BLaER1 treated with 17β-estradiol and CSF1 and Interleukin-3, amounts not matched to agents 10 nM and 100 nM (cell line): ENCODE data around the gene OR6J1.

ENCODE experiments used
- H3K27ac ChIP-seq, 11 experiments: shearing (Covaris generic); formaldehyde crosslinking; 2 replicates each; pipeline ENCODE4 v1.8.1; 2022
- H3K27me3 ChIP-seq, 11 experiments: shearing (Covaris generic); formaldehyde crosslinking; 2 replicates each; pipeline ENCODE4 v1.8.1; 2022
- H3K36me3 ChIP-seq, 11 experiments: shearing (Covaris generic); formaldehyde crosslinking; 2 replicates each; pipeline ENCODE4 v1.8.1; 2022
- H3K4me1 ChIP-seq, 10 experiments: shearing (Covaris generic); formaldehyde crosslinking; 2 replicates each; pipeline ENCODE4 v1.8.1; 2022
- H3K4me2 ChIP-seq, 11 experiments: shearing (Covaris generic); formaldehyde crosslinking; 2 replicates each; pipeline ENCODE4 v1.8.1; 2022
- H3K4me3 ChIP-seq, 10 experiments: shearing (Covaris generic); formaldehyde crosslinking; 2 replicates each; pipeline ENCODE4 v1.8.1; 2022
- H3K9ac ChIP-seq, 11 experiments: shearing (Covaris generic); formaldehyde crosslinking; 2 replicates each; pipeline ENCODE4 v1.8.1; 2022
- H3K9me3 ChIP-seq, 11 experiments: shearing (Covaris generic); formaldehyde crosslinking; replicated peaks in 1 of 11; 2 replicates each; pipeline ENCODE4 v1.8.1; 2022
- H4K20me1 ChIP-seq, 11 experiments: shearing (Covaris generic); formaldehyde crosslinking; 2 replicates each; pipeline ENCODE4 v1.8.1; 2022
- Cebpa-rat ChIP-seq, 11 experiments: shearing (Covaris generic); IDR thresholded peaks; 2 replicates each; pipeline ENCODE4 v1.8.1; 2022

OR6J1 gene

DNA sequence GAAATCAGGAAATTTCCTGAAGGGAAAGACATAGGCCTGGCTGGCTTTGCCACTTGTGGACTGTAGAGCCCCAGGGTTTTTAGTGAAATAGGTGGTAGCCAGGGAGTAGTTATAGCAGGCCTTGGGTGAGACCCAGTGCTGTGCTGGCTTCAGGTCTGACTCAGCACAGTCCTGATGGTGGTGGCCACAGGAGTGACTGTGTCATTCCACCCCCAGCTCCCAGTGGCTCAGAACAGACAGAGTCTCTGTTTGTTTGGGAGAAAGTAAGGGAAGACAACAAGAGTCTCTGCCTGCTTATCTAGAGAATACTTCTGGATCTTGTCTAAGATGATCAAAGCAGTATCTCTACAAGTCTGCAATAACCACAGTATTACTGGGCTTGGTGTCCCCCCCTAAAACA is 27.5 kb upstream of the OR6J1 start:
- no peak overlapping the region for H3K27ac ChIP-seq
- no peak for TF ChIP-seq Cebpa-rat (IDR thresholded peaks at IDR 0.05)
- no peak overlapping the region for H3K4me3 ChIP-seq
- H3K4me2 ChIP-seq, result no peak overlapping the region
- no peak overlapping the region for H3K9ac ChIP-seq
- no peaks in the 10 kb centered on the region for H3K36me3 ChIP-seq
- no peaks in the 10 kb centered on the region for H3K27me3 ChIP-seq
- peaks cover 0 to 10% (median 5%) of the 10 kb centered on the region in 11 experiments; a peak in 9 of 22 replicates for H3K9me3 ChIP-seq
- H4K20me1 ChIP-seq, result no peaks in the 10 kb centered on the region
- no peaks in the 10 kb centered on the region; a peak in 1 of 20 replicates for H3K4me1 ChIP-seq

DNA sequence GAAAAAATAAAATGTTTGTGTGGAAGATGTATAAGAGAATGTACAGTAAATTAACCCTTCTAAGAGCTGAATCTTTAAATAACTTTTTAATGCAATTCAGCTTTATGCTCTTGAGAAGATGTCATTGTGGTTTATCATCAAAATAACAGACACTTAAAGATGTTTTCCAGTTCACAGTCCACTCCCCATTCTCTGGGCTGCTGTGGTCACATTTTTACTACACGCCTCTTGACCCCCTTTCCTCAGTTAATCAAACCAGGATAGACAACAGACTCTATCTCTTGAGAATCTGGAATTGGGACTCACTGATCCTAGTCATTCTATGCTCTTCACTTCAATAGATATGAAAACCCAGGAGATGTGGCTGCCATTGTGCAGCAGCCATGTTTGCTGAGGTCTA is 24.7 kb upstream of the OR6J1 start:
- H3K4me2 ChIP-seq, result no peak overlapping the region
- H3K4me1 ChIP-seq, result no peaks in the 10 kb centered on the region; a peak in 1 of 20 replicates
- H4K20me1 ChIP-seq, result no peaks in the 10 kb centered on the region
- H3K27ac ChIP-seq, result no peak overlapping the region
- TF ChIP-seq Cebpa-rat (IDR thresholded peaks at IDR 0.05), result no peak
- no peak overlapping the region for H3K9ac ChIP-seq
- H3K36me3 ChIP-seq, result no peaks in the 10 kb centered on the region
- H3K4me3 ChIP-seq, result no peak overlapping the region
- no peaks in the 10 kb centered on the region for H3K27me3 ChIP-seq
- peaks cover 0 to 10% (median 5%) of the 10 kb centered on the region in 11 experiments; a peak in 9 of 22 replicates for H3K9me3 ChIP-seq

DNA sequence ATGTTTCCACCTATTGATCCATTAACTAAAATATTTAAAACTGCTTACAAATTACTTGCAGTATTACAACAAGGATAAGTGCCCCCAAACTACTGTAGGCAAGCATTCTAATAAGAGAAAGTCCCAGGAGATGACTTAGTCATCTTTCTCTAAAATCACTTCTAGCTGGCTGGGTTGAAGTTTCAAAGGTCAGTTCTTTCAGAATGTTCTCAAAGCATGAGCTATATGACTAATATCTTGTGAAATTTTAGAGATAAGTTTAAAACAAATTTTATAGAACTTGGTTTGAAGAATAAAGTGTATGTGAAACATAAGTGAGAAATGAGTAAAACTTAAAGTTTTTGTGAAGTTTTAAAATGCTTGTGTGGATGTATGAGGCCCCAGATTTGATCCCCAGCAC is 24.3 kb upstream of the OR6J1 start:
- Histone ChIP-seq H3K9ac (no peak overlapping the region), H3K27ac (no peak overlapping the region), H3K27me3 (no peaks in the 10 kb centered on the region), H3K36me3 (no peaks in the 10 kb centered on the region), H3K4me2 (no peak overlapping the region), H3K9me3 (peaks cover 0 to 8% (median 3%) of the 10 kb centered on the region in 11 experiments; a peak in 9 of 22 replicates), H4K20me1 (no peaks in the 10 kb centered on the region), H3K4me1 (no peaks in the 10 kb centered on the region; a peak in 1 of 20 replicates), H3K4me3 (no peak overlapping the region)
- no peak for TF ChIP-seq Cebpa-rat (IDR thresholded peaks at IDR 0.05)

DNA sequence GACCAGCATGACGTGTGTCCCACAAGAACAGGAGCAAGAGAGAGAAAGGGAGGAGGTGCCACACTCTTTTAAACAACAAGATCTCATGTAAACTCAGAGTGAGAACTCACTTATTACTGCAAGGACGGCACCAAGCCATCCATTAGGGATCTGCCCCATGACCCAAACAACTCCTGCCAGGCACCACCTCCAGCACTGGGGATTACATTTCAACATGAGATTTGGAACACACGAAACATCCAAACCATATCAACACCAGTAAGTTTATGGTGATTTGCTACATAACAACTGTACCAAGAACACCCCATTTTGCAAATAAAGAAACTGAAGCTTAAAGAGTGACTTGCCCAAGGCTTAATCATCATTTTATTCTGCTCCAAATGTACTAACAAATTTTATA is 23.7 kb upstream of the OR6J1 start:
- Histone ChIP-seq H3K9me3 (peaks cover 0 to 2% (median 0%) of the 10 kb centered on the region in 11 experiments; a peak in 2 of 22 replicates), H3K4me1 (no peaks in the 10 kb centered on the region; a peak in 1 of 20 replicates), H3K27ac (no peak overlapping the region), H3K4me3 (no peak overlapping the region), H4K20me1 (no peaks in the 10 kb centered on the region), H3K36me3 (no peaks in the 10 kb centered on the region), H3K9ac (no peak overlapping the region), H3K4me2 (no peak overlapping the region), H3K27me3 (no peaks in the 10 kb centered on the region)
- no peak for TF ChIP-seq Cebpa-rat (IDR thresholded peaks at IDR 0.05)

DNA sequence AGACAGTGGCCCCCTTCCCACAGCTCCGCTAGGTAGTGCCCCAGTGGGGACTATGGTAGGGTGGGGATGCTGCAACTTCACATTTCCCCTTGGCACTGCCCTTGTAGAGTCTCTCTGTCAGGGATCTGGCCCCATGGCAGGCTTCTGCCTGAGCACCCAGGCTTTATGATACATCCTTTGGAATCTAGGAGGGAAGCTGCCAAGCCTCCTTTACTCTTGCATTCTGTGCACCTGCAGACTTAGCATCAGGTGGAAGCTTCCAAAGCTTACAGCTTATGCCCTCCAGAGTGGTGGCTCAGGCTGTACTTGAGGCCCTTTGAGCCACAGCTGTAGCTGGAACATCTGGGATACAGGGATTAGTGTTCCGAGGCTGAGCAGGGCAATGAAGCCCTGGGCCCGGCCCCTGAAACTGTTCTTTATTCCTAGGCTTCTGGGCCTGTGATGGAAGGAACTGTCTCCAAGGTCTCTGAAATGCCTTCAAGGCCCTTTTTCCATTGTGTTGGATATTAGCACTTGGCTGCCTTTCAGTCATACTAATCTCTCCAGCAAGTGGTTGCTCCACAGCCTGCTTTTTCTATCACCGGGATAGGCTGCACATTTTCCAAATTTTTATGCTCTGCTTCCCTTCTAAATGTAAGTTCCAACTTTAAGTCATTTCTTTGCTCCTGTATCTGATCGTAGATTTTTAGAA is 22.2 kb upstream of the OR6J1 start:
- H3K4me1 ChIP-seq, result no peaks in the 10 kb centered on the region
- no peaks in the 10 kb centered on the region for H3K9me3 ChIP-seq
- H3K4me2 ChIP-seq, result no peak overlapping the region
- no peaks in the 10 kb centered on the region for H4K20me1 ChIP-seq
- no peak overlapping the region for H3K4me3 ChIP-seq
- H3K27ac ChIP-seq, result no peak overlapping the region
- no peak for TF ChIP-seq Cebpa-rat (IDR thresholded peaks at IDR 0.05)
- H3K9ac ChIP-seq, result no peak overlapping the region
- H3K36me3 ChIP-seq, result no peaks in the 10 kb centered on the region
- no peaks in the 10 kb centered on the region for H3K27me3 ChIP-seq

DNA sequence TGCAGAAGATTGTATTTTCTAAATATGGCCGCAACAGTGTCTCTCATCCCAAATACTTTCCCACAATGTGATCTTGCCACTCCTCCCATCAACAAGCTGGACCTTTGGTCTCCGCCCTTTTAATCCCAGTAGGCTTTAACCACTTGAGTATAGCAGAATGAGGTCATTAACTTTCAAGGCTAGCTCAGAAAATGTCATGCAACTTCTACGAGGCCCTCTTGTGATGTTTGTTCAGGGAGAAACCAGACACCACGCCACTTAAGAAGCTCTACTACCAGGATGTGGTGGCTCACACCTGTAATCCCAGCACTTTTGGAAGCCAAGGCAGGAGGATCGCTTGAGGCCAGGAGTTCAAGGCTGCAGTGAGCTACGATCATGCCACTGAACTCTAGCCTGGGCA is 20.1 kb upstream of the OR6J1 start:
- Histone ChIP-seq H3K27me3 (no peaks in the 10 kb centered on the region), H4K20me1 (no peaks in the 10 kb centered on the region), H3K9me3 (no peaks in the 10 kb centered on the region), H3K36me3 (no peaks in the 10 kb centered on the region), H3K4me2 (no peak overlapping the region), H3K27ac (no peak overlapping the region), H3K9ac (no peak overlapping the region), H3K4me1 (no peaks in the 10 kb centered on the region), H3K4me3 (no peak overlapping the region)
- TF ChIP-seq Cebpa-rat (IDR thresholded peaks at IDR 0.05), result no peak

DNA sequence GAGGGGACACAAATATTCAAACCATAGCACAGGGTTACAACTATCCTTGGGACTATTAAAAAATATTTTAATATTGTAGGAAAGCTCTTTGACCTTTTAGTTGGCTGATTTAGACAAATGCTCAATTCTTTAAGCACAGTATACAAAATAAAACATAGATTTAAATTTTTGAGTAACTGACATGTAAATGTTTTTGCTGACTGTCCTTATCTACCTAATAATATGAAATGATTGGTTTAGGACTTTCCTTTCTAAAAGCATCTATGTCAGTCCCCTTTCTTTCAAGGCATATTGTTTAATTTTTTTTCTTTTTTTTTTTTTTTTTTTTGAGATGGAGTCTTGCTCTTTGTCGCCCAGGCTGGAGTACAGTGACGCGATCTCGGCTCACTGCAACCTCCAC is 16.5 kb upstream of the OR6J1 start:
- H3K4me2 ChIP-seq, result no peak overlapping the region
- no peaks in the 10 kb centered on the region for H3K9me3 ChIP-seq
- H3K36me3 ChIP-seq, result no peaks in the 10 kb centered on the region
- no peak overlapping the region for H3K9ac ChIP-seq
- no peak overlapping the region for H3K4me3 ChIP-seq
- peaks cover 0 to 12% (median 10%) of the 10 kb centered on the region in 10 experiments; a peak in 15 of 20 replicates for H3K4me1 ChIP-seq
- TF ChIP-seq Cebpa-rat (IDR thresholded peaks at IDR 0.05), result no peak
- no peaks in the 10 kb centered on the region for H4K20me1 ChIP-seq
- H3K27me3 ChIP-seq, result no peaks in the 10 kb centered on the region
- no peak overlapping the region for H3K27ac ChIP-seq

DNA sequence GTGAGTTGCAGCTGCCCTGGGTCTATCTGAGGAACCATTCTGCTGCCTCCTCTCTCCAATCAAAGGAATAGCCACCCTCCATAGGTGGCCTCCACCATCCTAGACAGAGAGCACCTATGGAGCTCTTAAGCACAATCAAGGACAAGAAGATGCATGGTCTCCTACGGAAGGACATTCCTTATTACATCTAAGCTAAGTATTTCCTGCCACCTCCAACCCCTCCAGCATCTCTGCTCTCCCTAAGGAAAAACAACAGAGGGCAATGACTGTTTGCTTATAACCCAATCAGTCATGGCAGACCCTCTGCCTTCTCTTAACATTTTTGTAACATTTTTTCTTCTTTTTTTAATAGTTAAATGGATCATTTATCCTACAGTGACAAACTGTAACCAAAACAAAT is 14.8 kb upstream of the OR6J1 start:
- Histone ChIP-seq H3K36me3 (no peaks in the 10 kb centered on the region), H3K27me3 (no peaks in the 10 kb centered on the region), H4K20me1 (no peaks in the 10 kb centered on the region), H3K4me2 (no peak overlapping the region), H3K9me3 (no peaks in the 10 kb centered on the region), H3K4me3 (no peak overlapping the region), H3K27ac (no peak overlapping the region), H3K4me1 (peaks cover 0 to 12% (median 10%) of the 10 kb centered on the region in 10 experiments; a peak in 15 of 20 replicates), H3K9ac (no peak overlapping the region)
- no peak for TF ChIP-seq Cebpa-rat (IDR thresholded peaks at IDR 0.05)

DNA sequence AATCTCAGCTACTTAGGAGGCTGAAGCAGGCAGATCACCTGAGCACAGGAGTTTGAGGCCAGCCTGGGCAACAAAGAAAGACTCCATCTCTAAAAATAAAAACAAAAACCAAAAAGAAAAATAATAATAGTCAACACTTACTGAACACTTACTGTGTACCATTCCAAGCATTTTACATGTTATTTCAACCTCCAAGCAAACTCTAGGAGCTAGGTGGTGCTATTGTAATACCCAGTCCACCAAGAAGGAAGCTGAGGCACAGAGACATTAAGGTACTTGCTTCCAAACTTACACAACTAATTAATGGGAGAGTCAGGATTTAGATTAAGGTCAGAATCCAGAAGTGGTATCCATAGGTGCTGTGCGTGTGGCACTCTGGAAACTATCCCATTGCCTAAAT is 13.7 kb upstream of the OR6J1 start:
- TF ChIP-seq Cebpa-rat (IDR thresholded peaks at IDR 0.05), result no peak
- Histone ChIP-seq H3K27me3 (no peaks in the 10 kb centered on the region), H4K20me1 (no peaks in the 10 kb centered on the region), H3K4me3 (no peak overlapping the region), H3K9me3 (no peaks in the 10 kb centered on the region), H3K4me1 (peaks cover 0 to 12% (median 10%) of the 10 kb centered on the region in 10 experiments; a peak in 15 of 20 replicates), H3K4me2 (peak overlapping the region in 4 of 11 experiments; percentile 4 to 55 (median 43); a peak in 2 of 22 replicates), H3K27ac (no peak overlapping the region), H3K9ac (no peak overlapping the region; a peak in 1 of 22 replicates), H3K36me3 (no peaks in the 10 kb centered on the region)
